A549 (cell line): ENCODE data around the gene UNCX. TPM values are rescaled to one million over a fixed set of nuclear protein-coding genes. Genes with fewer than 3 reads are reported as not detected.

Experiments used
- ATAC-seq, 2 experiments: fragments of 200-7000 bp in 1 of 2; fragments of >200 bp in 1 of 2; cut with Nextera tagmentation in 1 of 2; cut with Tn5 transposase in 1 of 2; 3 replicates each; pipeline versions ENCODE4 v1.8.0 to v1.9.1; 2018 to 2020; ENCODE audit warnings: mild to moderate bottlenecking in 1 of 2, moderate library complexity in 1 of 2
- CTCF ChIA-PET: fragments of 300-600 bp; sonication (Branson Sonifier 250); formaldehyde crosslinking; extraction: SDS; loops from one replicate; lab custom pipeline; 2021; ENCODE audit warnings: antibody characterized with exemption, inconsistent platforms; lab: Yijun Ruan, JAX
- POLR2A ChIA-PET: fragments of 350-600 bp; formaldehyde crosslinking; extraction: SDS; loops from one replicate; lab custom pipeline; 2021; ENCODE audit warnings: antibody characterized with exemption, inconsistent platforms; lab: Yijun Ruan, JAX
- DNase-seq, 2 experiments: peaks; one replicate each; pipeline versions ENCODE4 v3.0.0 to v3.0.0-alpha.2; 2011 to 2016; ENCODE audit warnings: low read depth in 1 of 2, low spot score in 1 of 2
- FAIRE-seq: peaks from 2 replicates; lab custom pipeline; 2011; peaks lifted over from hg19 to GRCh38; lab: Jason Lieb, UNC
- H3K27ac ChIP-seq, 2 experiments: fragments of >200 bp; sonication (Bioruptor Twin); formaldehyde crosslinking; 3 replicates each; pipeline ENCODE4 v1.5.1; 2016 to 2017
- H3K4me1 ChIP-seq: fragments of >200 bp; sonication (Bioruptor Twin); formaldehyde crosslinking; 3 replicates; pipeline ENCODE4 v1.6.1; 2016
- H3K4me2 ChIP-seq: fragments of >200 bp; sonication (Bioruptor Twin); formaldehyde crosslinking; 3 replicates; pipeline ENCODE4 v1.6.1; 2016
- H3K4me3 ChIP-seq: fragments of >200 bp; sonication (Bioruptor Twin); formaldehyde crosslinking; 3 replicates; pipeline ENCODE4 v1.5.1; 2016
- H3K9me3 ChIP-seq: fragments of >200 bp; sonication (Bioruptor Twin); formaldehyde crosslinking; 3 replicates; pipeline ENCODE4 v1.6.1; 2016
- BHLHE40 ChIP-seq: IDR thresholded peaks from 2 replicates; pipeline ENCODE4 v1.6.1; 2012; ENCODE audit warnings: low read depth, low read length, inconsistent platforms
- CBX2 ChIP-seq: fragments of 200-600 bp; sonication (generic); IDR thresholded peaks from 2 replicates; pipeline ENCODE4 v1.6.1; 2016; ENCODE audit warnings: low read depth, mild to moderate bottlenecking, borderline replicate concordance
- CHD4 ChIP-seq: fragments of 200-600 bp; sonication (generic); IDR thresholded peaks from 2 replicates; pipeline ENCODE4 v1.6.1; 2016; ENCODE audit warnings: antibody characterized with exemption, mild to moderate bottlenecking, borderline replicate concordance
- E2F6 ChIP-seq: IDR thresholded peaks from 2 replicates; pipeline ENCODE4 v1.6.1; 2012; ENCODE audit warnings: low read depth, borderline replicate concordance
- EP300 ChIP-seq, 2 experiments: fragments of >200 bp; sonication (Bioruptor Twin); formaldehyde crosslinking; IDR thresholded peaks; 2 replicates in 1 of 2; 3 replicates in 1 of 2; pipeline ENCODE4 v1.6.1; 2016 to 2017
- FOSB ChIP-seq: fragments of 250-450 bp; sonication (Bioruptor Pico); IDR thresholded peaks from 2 replicates; pipeline ENCODE4 v1.5.0; 2020; ENCODE audit warnings: mild to moderate bottlenecking, moderate library complexity
- FOXS1 ChIP-seq: fragments of 250-450 bp; sonication (Bioruptor Pico); IDR thresholded peaks from 2 replicates; pipeline ENCODE4 v1.5.0; 2020; ENCODE audit warnings: mild to moderate bottlenecking, moderate library complexity
- HDAC2 ChIP-seq: fragments of 200-600 bp; sonication (generic); IDR thresholded peaks from 2 replicates; pipeline ENCODE4 v1.6.1; 2016
- HOXA7 ChIP-seq: fragments of 250-450 bp; sonication (Bioruptor Pico); IDR thresholded peaks from 2 replicates; pipeline ENCODE4 v1.5.0; 2020; ENCODE audit warnings: mild to moderate bottlenecking, moderate library complexity
- JUNB ChIP-seq: fragments of >200 bp; sonication (Bioruptor Twin); formaldehyde crosslinking; IDR thresholded peaks from 2 replicates; pipeline ENCODE4 v1.6.1; 2016
- KDM1A ChIP-seq: fragments of 200-600 bp; sonication (generic); IDR thresholded peaks from 2 replicates; pipeline ENCODE4 v1.6.1; 2016; ENCODE audit warnings: low read depth, mild to moderate bottlenecking
- NR3C1 ChIP-seq: fragments of >200 bp; sonication (Bioruptor Twin); formaldehyde crosslinking; IDR thresholded peaks from 3 replicates; pipeline ENCODE4 v1.6.1; 2017
- POLR2A ChIP-seq: IDR thresholded peaks from 2 replicates; pipeline ENCODE4 v1.6.1; 2012; ENCODE audit warnings: mild to moderate bottlenecking, low read length
- SREBF2 ChIP-seq: fragments of 450-650 bp; IDR thresholded peaks from 2 replicates; pipeline ENCODE4 v1.6.1; 2014; ENCODE audit warnings: mild to moderate bottlenecking, moderate library complexity
- TP53 ChIP-seq: fragments of 250-450 bp; sonication (Bioruptor Pico); IDR thresholded peaks from 2 replicates; pipeline ENCODE4 v1.5.0; 2021; ENCODE audit warnings: mild to moderate bottlenecking, moderate library complexity
- ZSCAN20 ChIP-seq: fragments of 250-450 bp; sonication (Bioruptor Pico); IDR thresholded peaks from 2 replicates; pipeline ENCODE4 v1.8.0; 2022; ENCODE audit warnings: mild to moderate bottlenecking, moderate library complexity
- WGBS: methylation state at CpG from one replicate; pipeline ENCODE4 v1.1.6; 2017; ENCODE audit errors: missing lambda C conversion rate; 5-methylcytosine and 5-hydroxymethylcytosine counted together
- polyA plus RNA-seq, 4 experiments: library from polyadenylated mRNA; depleted of rRNA in 3 of 4; stranded (reverse); fragments of >200 nt; fragmentation: RNase III in 1 of 4; extraction: RNeasy Plus Mini Kit Qiagen cat#74134 plus additional on column Dnase treatment in 1 of 4; gene quantifications; 2 replicates in 3 of 4; 3 replicates in 1 of 4; pipeline ENCODE4 v1.2.3, GENCODE V29; 2011 to 2017
- TF ChIP-seq, protein P1 (sequence below): IDR thresholded peaks from 2 replicates; pipeline ENCODE4 v1.6.1; 2012
- TF ChIP-seq, protein P2 (sequence below): fragments of 250-450 bp; sonication (Bioruptor Pico); IDR thresholded peaks from 2 replicates; pipeline ENCODE4 v1.5.0; 2021; ENCODE audit warnings: mild to moderate bottlenecking, moderate library complexity, borderline replicate concordance

UNCX gene
- polyA plus RNA-seq, 2 of the 4 experiments (the other 2 are of a cell fraction): not detected

DNA sequence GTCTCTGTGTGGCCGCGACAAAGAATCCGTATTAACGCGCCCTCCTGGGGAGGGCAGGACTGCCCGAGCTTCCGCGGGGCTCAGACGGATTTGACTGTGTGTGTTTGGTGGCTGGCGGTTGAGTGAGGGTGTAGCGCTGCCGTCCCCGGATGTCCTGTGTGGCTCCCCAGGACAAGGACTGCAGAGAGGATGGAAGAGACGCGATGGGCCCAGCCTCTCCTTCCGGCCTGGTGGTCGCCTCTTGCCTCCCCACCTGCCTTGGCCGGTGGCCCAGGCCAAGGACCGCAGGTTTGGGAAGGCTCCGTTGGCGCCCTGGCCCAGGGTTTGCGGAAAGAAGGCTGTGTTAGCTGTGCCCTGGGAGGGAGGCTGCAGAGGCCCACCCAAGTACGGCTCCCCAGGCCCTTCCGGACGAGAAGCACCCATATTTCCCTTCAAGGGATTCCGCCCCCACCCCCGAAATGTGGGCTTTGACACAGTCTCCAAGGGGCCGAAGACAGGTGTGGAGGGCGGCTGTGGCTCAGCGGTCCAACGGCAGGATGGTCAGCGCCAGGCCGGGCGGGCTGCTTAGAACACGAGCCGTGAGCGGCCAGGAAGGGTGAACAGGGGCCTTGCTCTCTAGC lies 2.3 kb downstream of the UNCX start:
- H3K4me2 ChIP-seq: no peak overlapping the region
- TF ChIP-seq FOXS1 (CRISPR knock-in tag): no peak
- DNase-seq (peak in 1 of 2 experiments; percentile 36), ATAC-seq (peak in 1 of 2 experiments; percentile 52; a peak in 3 of 6 replicates), FAIRE-seq (no peak)
- H3K4me3 ChIP-seq: 0 out of 3 replicates have a peak overlapping the region, but pooled peaks have one; percentile 38
- WGBS: 53% methylated on average over 33 of the region's 37 CpGs
- peaks cover 26% of the 10 kb centered on the region for H3K4me1 ChIP-seq
- ChIA-PET CTCF (interaction anchor here (1.0 to 2.7 kb wide), 6 partner anchors 9 to 239 kb away, joined by 3 to 11 read pairs (median 4); no protein-coding TSS in a partner anchor), POLR2A (no interaction called here)
- H3K9me3 ChIP-seq: no peaks in the 10 kb centered on the region
- no peak overlapping the region for H3K27ac ChIP-seq

DNA sequence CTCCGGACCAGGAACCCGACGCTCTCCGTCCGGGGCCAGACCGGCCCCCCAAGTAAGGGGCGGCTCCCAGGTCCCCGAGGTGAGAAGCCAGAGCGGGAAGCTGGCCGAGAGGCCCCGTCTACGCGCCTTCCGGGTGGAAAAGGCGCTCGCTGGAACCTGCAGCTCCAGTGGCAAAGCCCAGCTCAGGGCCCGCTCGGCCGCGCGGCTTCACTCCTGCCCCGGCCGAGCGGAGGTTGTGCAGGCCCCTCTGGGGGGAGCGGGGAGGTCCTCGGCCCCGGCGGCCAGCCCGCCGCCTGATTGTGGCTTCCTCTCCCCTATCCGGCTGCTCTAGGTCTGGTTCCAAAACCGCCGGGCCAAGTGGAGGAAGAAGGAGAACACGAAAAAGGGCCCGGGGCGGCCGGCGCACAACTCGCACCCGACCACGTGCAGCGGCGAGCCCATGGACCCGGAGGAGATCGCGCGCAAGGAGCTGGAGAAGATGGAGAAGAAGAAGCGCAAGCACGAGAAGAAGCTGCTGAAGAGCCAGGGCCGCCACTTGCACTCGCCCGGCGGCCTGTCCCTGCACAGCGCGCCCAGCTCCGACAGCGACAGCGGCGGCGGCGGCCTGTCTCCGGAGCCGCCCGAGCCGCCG lies 2.9 kb downstream of the UNCX start:
- DNase-seq (peak in 1 of 2 experiments; percentile 54), ATAC-seq (peak; percentile 14 to 40; a peak in 3 of 6 replicates), FAIRE-seq (no peak)
- Histone ChIP-seq H3K4me2 (peak overlapping the region; percentile 85), H3K4me3 (peak overlapping the region; percentile 38; the same call in 2 of the 3 replicates), H3K9me3 (no peaks in the 10 kb centered on the region), H3K4me1 (peaks cover 26% of the 10 kb centered on the region), H3K27ac (no peak overlapping the region; a peak in 1 of 6 replicates)
- TF ChIP-seq, protein P1, sequence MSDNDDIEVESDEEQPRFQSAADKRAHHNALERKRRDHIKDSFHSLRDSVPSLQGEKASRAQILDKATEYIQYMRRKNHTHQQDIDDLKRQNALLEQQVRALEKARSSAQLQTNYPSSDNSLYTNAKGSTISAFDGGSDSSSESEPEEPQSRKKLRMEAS: peak; percentile 10; the same call in 1 of the 2 replicates
- no peak for TF ChIP-seq E2F6
- no peak for TF ChIP-seq KDM1A
- no peak for TF ChIP-seq ZSCAN20 (CRISPR knock-in tag)
- ChIA-PET POLR2A (no interaction called here), CTCF (interaction anchor here (1.0 to 2.7 kb wide), 3 partner anchors 9 to 177 kb away, joined by 3 to 11 read pairs (median 4); no protein-coding TSS in a partner anchor)
- 37% methylated on average over 39 of the region's 66 CpGs for WGBS

DNA sequence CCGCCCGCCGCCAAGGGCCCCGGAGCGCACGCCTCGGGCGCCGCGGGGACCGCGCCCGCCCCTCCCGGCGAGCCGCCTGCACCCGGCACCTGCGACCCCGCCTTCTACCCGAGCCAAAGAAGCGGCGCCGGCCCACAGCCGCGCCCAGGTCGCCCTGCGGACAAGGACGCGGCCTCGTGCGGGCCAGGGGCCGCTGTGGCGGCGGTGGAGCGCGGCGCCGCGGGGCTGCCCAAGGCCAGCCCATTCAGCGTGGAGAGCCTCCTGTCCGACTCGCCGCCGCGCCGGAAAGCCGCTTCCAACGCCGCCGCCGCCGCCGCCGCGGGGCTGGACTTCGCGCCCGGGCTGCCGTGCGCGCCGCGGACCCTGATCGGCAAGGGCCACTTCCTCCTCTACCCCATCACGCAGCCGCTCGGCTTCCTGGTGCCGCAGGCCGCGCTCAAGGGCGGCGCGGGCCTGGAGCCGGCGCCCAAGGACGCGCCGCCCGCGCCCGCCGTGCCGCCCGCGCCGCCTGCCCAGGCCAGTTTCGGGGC lies 3.5 kb downstream of the UNCX start:
- H3K4me2 ChIP-seq: peak overlapping the region; percentile 85
- no CpG with 5 or more reads among the region's 87 CpGs for WGBS
- peak overlapping the region; percentile 38 for H3K4me3 ChIP-seq
- peak overlapping the region in 1 of 2 experiments; percentile 43; a peak in 2 of 6 replicates for H3K27ac ChIP-seq
- ATAC-seq (peak in 1 of 2 experiments; percentile 25; a peak in 2 of 6 replicates), DNase-seq (peak in 1 of 2 experiments; percentile 38), FAIRE-seq (no peak)
- CTCF ChIA-PET: interaction anchor here (1.0 to 2.7 kb wide), 3 partner anchors 10 to 177 kb away, joined by 3 to 11 read pairs (median 4); no protein-coding TSS in a partner anchor
- H3K4me1 ChIP-seq: peaks cover 26% of the 10 kb centered on the region
- no peak for TF ChIP-seq FOSB
- no peak for TF ChIP-seq BHLHE40
- no peak for TF ChIP-seq SREBF2
- TF ChIP-seq, protein P2, sequence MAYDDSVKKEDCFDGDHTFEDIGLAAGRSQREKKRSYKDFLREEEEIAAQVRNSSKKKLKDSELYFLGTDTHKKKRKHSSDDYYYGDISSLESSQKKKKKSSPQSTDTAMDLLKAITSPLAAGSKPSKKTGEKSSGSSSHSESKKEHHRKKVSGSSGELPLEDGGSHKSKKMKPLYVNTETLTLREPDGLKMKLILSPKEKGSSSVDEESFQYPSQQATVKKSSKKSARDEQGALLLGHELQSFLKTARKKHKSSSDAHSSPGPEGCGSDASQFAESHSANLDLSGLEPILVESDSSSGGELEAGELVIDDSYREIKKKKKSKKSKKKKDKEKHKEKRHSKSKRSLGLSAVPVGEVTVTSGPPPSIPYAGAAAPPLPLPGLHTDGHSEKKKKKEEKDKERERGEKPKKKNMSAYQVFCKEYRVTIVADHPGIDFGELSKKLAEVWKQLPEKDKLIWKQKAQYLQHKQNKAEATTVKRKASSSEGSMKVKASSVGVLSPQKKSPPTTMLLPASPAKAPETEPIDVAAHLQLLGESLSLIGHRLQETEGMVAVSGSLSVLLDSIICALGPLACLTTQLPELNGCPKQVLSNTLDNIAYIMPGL (CRISPR knock-in tag): no peak
- no peak for TF ChIP-seq EP300 (IDR thresholded peaks at IDR 0.05)
- TF ChIP-seq NR3C1: no peak
- TF ChIP-seq ZSCAN20 (CRISPR knock-in tag): no peak
- no peak for TF ChIP-seq JUNB
- no peak for TF ChIP-seq HDAC2
- no peak for TF ChIP-seq HOXA7 (CRISPR knock-in tag)
- no peak for TF ChIP-seq CBX2
- TF ChIP-seq POLR2A: no peak
- no peak for TF ChIP-seq CHD4
- TF ChIP-seq, protein P1: no peak
- no peak for TF ChIP-seq TP53
- POLR2A ChIA-PET: no interaction called here
- no peaks in the 10 kb centered on the region for H3K9me3 ChIP-seq
